Cerebellar nuclear complex (tissue), 1 donor: ENCODE results near the gene METTL25B.

Experiments used
- DNase-seq, 2 experiments: peaks; one replicate each; lab custom pipeline; 2025; lab: John Stamatoyannopoulos, UW

The METTL25B gene

GRCh38 chr1:156768610-156769295 lies 40.5 kb downstream of the METTL25B start:
- no peak for DNase-seq

- DNase-seq = no peak
Observed at GRCh38 chr1:156772222-156772621, 44.0 kb downstream of the METTL25B start.

- DNase-seq = no peak
Observed at GRCh38 chr1:156772728-156773497, 44.6 kb downstream of the METTL25B start.

- no peak for DNase-seq
Observed at GRCh38 chr1:156773607-156774006, 45.3 kb downstream of the METTL25B start.

- DNase-seq = no peak
Observed at GRCh38 chr1:156775799-156776198, 47.5 kb downstream of the METTL25B start.

GRCh38 chr1:156776942-156777341 lies 48.7 kb downstream of the METTL25B start:
- DNase-seq = no peak

- DNase-seq = no peak
Observed at GRCh38 chr1:156777573-156777972, 49.3 kb downstream of the METTL25B start.

GRCh38 chr1:156781585-156782186 lies 53.4 kb downstream of the METTL25B start:
- DNase-seq = no peak

- DNase-seq = no peak
Observed at GRCh38 chr1:156785458-156785857, 57.2 kb downstream of the METTL25B start.
